Kidney glomerular epithelial cell (primary cell): ENCODE data around the gene ANKS1A.
A peak's percentile ranks its signal among the peaks of the same experiment; 100 is the strongest.

Experiments
- DNase-seq: peaks from one replicate; lab custom pipeline; 2025; lab: John Stamatoyannopoulos, UW

Gene ANKS1A

GRCh38 chr6:35038076-35038475 is 149.0 kb downstream of the ANKS1A start:
- peak; percentile 24 for DNase-seq

- DNase-seq = no peak
These were observed 151.3 kb downstream of the ANKS1A start for GRCh38 chr6:35040398-35040797.

GRCh38 chr6:35041086-35041861 is 152.2 kb downstream of the ANKS1A start:
- no peak for DNase-seq

- no peak for DNase-seq
These were observed 153.2 kb downstream of the ANKS1A start for GRCh38 chr6:35042031-35042815.

GRCh38 chr6:35043381-35044130 is 154.5 kb downstream of the ANKS1A start:
- no peak for DNase-seq

- DNase-seq = no peak
These were observed 155.2 kb downstream of the ANKS1A start for GRCh38 chr6:35044145-35044745.

- DNase-seq = no peak
These were observed 155.8 kb downstream of the ANKS1A start for GRCh38 chr6:35044761-35045421.

GRCh38 chr6:35046103-35046502 is 157.0 kb downstream of the ANKS1A start:
- DNase-seq = no peak

- DNase-seq = no peak
These were observed 157.8 kb downstream of the ANKS1A start for GRCh38 chr6:35046862-35047261.

GRCh38 chr6:35047265-35048011 is 158.4 kb downstream of the ANKS1A start:
- no peak for DNase-seq

GRCh38 chr6:35048031-35048613 is 159.1 kb downstream of the ANKS1A start:
- no peak for DNase-seq

GRCh38 chr6:35048631-35049083 is 159.6 kb downstream of the ANKS1A start:
- no peak for DNase-seq

- no peak for DNase-seq
These were observed 160.2 kb downstream of the ANKS1A start for GRCh38 chr6:35049156-35049735.

- no peak for DNase-seq
These were observed 161.1 kb downstream of the ANKS1A start for GRCh38 chr6:35049900-35050756.

GRCh38 chr6:35050757-35051330 is 161.8 kb downstream of the ANKS1A start:
- DNase-seq = no peak

- DNase-seq = no peak
These were observed 162.3 kb downstream of the ANKS1A start for GRCh38 chr6:35051396-35051795.

GRCh38 chr6:35051997-35052583 is 163.0 kb downstream of the ANKS1A start:
- DNase-seq = no peak
